Measurements from ENCODE around the gene PTPRD.

DNA sequence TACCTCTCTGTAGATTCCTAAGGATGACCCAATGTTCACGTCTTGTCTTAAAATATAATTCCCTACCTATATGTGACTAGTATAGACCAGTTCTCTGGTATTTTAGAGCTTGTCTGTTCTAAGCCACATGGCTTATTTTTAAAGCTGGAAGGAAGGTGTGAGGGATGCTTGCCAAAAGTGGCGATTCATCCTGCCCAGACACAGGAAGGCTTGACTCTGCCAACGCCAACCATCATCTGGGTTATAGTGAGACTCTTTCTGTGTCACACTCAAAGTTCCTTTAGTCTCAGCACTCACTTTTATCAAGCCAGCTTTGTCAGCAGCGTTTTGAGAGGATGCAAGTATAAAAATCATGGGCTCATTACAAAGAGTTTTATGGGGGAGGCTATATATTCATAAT, 500.0 kb downstream of the PTPRD start:
- TF ChIP-seq, protein P1, sequence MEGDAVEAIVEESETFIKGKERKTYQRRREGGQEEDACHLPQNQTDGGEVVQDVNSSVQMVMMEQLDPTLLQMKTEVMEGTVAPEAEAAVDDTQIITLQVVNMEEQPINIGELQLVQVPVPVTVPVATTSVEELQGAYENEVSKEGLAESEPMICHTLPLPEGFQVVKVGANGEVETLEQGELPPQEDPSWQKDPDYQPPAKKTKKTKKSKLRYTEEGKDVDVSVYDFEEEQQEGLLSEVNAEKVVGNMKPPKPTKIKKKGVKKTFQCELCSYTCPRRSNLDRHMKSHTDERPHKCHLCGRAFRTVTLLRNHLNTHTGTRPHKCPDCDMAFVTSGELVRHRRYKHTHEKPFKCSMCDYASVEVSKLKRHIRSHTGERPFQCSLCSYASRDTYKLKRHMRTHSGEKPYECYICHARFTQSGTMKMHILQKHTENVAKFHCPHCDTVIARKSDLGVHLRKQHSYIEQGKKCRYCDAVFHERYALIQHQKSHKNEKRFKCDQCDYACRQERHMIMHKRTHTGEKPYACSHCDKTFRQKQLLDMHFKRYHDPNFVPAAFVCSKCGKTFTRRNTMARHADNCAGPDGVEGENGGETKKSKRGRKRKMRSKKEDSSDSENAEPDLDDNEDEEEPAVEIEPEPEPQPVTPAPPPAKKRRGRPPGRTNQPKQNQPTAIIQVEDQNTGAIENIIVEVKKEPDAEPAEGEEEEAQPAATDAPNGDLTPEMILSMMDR (conservative IDR thresholded peaks at IDR 0.05 in 1 of 2, IDR thresholded peaks at IDR 0.05 in 1 of 2; ENCODE audit: low read depth in 1 of 2, low read length in 2 of 2), result no peak
- TF ChIP-seq EZH2 (IDR thresholded peaks at IDR 0.05; ENCODE audit: low read length, missing control alignments), result no peak

All from fibroblast of lung (primary cell).